Sigmoid colon (tissue), 4 donors: Measurements from ENCODE around the gene FMNL2.

Experiments
- EP300 ChIP-seq, 4 donors: sonication (generic); formaldehyde crosslinking; IDR thresholded peaks; one replicate each; pipeline ENCODE4 v1.6.1; 2017; ENCODE audit warnings: antibody characterized with exemption in 4 of 4
- POLR2A ChIP-seq, 2 donors: fragments of 450-650 bp; IDR thresholded peaks; one replicate each; pipeline ENCODE4 v1.6.1; 2016; ENCODE audit warnings: antibody characterized with exemption in 2 of 2, mild to moderate bottlenecking in 2 of 2, moderate library complexity in 2 of 2
- POLR2AphosphoS5 ChIP-seq, 4 donors: sonication (generic); formaldehyde crosslinking; IDR thresholded peaks; one replicate each; pipeline ENCODE4 v1.6.1; 2017; ENCODE audit warnings: antibody characterized with exemption in 4 of 4
- TF ChIP-seq, protein P1 (sequence below), 4 experiments: fragments of 450-650 bp in 3 of 4; fragments of 200-600 bp in 1 of 4; IDR thresholded peaks; one replicate each; pipeline ENCODE4 v1.5.1; 2016 to 2019; ENCODE audit warnings: antibody characterized with exemption in 4 of 4, mild to moderate bottlenecking in 3 of 4, moderate library complexity in 2 of 4

- TF ChIP-seq EP300 (IDR thresholded peaks at IDR 0.05) (no peak), POLR2A (IDR thresholded peaks at IDR 0.05) (no peak), POLR2AphosphoS5 (IDR thresholded peaks at IDR 0.05) (no peak)
- TF ChIP-seq, protein P1, sequence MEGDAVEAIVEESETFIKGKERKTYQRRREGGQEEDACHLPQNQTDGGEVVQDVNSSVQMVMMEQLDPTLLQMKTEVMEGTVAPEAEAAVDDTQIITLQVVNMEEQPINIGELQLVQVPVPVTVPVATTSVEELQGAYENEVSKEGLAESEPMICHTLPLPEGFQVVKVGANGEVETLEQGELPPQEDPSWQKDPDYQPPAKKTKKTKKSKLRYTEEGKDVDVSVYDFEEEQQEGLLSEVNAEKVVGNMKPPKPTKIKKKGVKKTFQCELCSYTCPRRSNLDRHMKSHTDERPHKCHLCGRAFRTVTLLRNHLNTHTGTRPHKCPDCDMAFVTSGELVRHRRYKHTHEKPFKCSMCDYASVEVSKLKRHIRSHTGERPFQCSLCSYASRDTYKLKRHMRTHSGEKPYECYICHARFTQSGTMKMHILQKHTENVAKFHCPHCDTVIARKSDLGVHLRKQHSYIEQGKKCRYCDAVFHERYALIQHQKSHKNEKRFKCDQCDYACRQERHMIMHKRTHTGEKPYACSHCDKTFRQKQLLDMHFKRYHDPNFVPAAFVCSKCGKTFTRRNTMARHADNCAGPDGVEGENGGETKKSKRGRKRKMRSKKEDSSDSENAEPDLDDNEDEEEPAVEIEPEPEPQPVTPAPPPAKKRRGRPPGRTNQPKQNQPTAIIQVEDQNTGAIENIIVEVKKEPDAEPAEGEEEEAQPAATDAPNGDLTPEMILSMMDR (IDR thresholded peaks at IDR 0.05), result no peak
Observed at GRCh38 chr2:152322222-152322621, 12.8 kb upstream of the FMNL2 start.
